GM18870 (cell line): ENCODE results near the gene ANXA5.

Experiments
- ATAC-seq: cut with Tn5 transposase; IDR thresholded peaks from one replicate; pipeline ENCODE4 v1.9.1; 2021; ENCODE audit warnings: moderate library complexity; ENCODE audit not compliant: unreplicated experiment

The ANXA5 gene

DNA sequence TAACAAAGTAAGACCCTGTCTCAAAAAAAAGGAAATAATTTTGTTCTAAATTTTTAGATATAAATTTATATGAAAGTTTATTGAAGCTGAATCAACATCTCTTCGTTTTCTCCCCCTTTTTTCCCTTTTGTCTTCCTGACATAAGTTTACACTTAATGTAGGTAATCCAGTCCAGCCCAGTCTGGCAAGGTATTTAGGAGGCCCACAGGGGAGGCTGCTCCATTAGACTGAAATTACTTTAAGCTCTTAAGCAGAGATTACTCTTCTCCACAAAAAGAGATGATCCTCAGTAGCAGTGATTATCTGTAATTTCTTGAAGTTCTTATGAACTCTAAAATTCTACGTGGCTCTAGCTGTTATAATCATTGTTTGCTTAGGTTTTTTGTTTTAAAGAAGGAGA is 46.0 kb downstream of the ANXA5 start:
- no peak for ATAC-seq

GRCh38 chr4:121648516-121648915 is 48.3 kb downstream of the ANXA5 start:
- no peak for ATAC-seq

- ATAC-seq = no peak
Measured at GRCh38 chr4:121642876-121643585, 53.7 kb downstream of the ANXA5 start.

GRCh38 chr4:121642292-121642691 is 54.5 kb downstream of the ANXA5 start:
- no peak for ATAC-seq

- ATAC-seq = no peak
Measured at GRCh38 chr4:121633653-121634052, 63.1 kb downstream of the ANXA5 start.

DNA sequence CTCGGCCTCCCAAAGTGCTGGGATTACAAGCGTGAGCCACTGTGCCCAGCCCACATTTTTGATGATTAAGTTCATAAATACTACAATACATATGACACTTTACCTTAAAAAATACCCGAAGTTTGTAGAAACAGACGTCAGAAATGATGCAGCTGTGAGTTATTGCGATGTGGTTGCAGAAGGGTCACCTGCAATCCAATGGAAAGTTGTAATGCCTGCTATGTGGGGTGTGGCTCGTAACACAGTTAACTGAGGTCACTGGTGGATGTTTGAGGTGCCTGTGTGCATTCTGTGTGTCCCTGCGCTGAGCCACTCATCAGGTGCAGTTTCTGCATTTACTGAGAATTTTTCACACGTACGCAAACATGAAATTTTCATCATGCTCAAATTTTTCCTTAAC is 64.1 kb downstream of the ANXA5 start:
- no peak for ATAC-seq
